GM18861 (cell line): ENCODE results near the gene GMPPA.

Experiments
- ATAC-seq: cut with Tn5 transposase; IDR thresholded peaks from one replicate; pipeline ENCODE4 v1.9.1; 2021; ENCODE audit not compliant: unreplicated experiment

GMPPA gene

GRCh38 chr2:219467736-219468075 lies 31.0 kb upstream of the GMPPA start:
- no peak for ATAC-seq

- no peak for ATAC-seq
These were observed 30.1 kb upstream of the GMPPA start for GRCh38 chr2:219468410-219469185.

- ATAC-seq, result no peak
These were observed 29.4 kb upstream of the GMPPA start for GRCh38 chr2:219469186-219469724.

GRCh38 chr2:219470429-219470828 lies 28.3 kb upstream of the GMPPA start:
- ATAC-seq, result no peak

- ATAC-seq, result no peak
These were observed 27.0 kb upstream of the GMPPA start for GRCh38 chr2:219471476-219472371.

GRCh38 chr2:219472629-219473187 lies 26.0 kb upstream of the GMPPA start:
- no peak for ATAC-seq

GRCh38 chr2:219473511-219473910 lies 25.2 kb upstream of the GMPPA start:
- ATAC-seq, result no peak

GRCh38 chr2:219474285-219475060 lies 24.2 kb upstream of the GMPPA start:
- ATAC-seq, result no peak

- ATAC-seq, result no peak
These were observed 23.4 kb upstream of the GMPPA start for GRCh38 chr2:219475278-219475677.

- no peak for ATAC-seq
These were observed 22.7 kb upstream of the GMPPA start for GRCh38 chr2:219475697-219476651.

GRCh38 chr2:219476652-219477151 lies 22.0 kb upstream of the GMPPA start:
- no peak for ATAC-seq

GRCh38 chr2:219477179-219477578 lies 21.5 kb upstream of the GMPPA start:
- no peak for ATAC-seq

GRCh38 chr2:219477815-219478214 lies 20.9 kb upstream of the GMPPA start:
- ATAC-seq, result no peak

- no peak for ATAC-seq
These were observed 19.8 kb upstream of the GMPPA start for GRCh38 chr2:219478916-219479315.

GRCh38 chr2:219480004-219480403 lies 18.7 kb upstream of the GMPPA start:
- ATAC-seq, result no peak

- no peak for ATAC-seq
These were observed 15.9 kb upstream of the GMPPA start for GRCh38 chr2:219482674-219483405.

- ATAC-seq, result no peak
These were observed 15.0 kb upstream of the GMPPA start for GRCh38 chr2:219483451-219484342.
